Subcutaneous adipose tissue (tissue), 4 donors: ENCODE results near the gene APLP2. TPM values are rescaled to one million over a fixed set of nuclear protein-coding genes. Genes with fewer than 3 reads are reported as not detected.

Experiments used
- total RNA-seq, 4 donors: library from RNA; depleted of rRNA; stranded (reverse); fragments of >200 nt; gene quantifications; one replicate each; pipeline ENCODE4 v1.1.0, GENCODE V29; 2016
- TF ChIP-seq, protein P1 (sequence below): fragments of 450-650 bp; IDR thresholded peaks from one replicate; pipeline ENCODE4 v1.5.1; 2016; ENCODE audit warnings: low read depth, mild to moderate bottlenecking, control low read depth, antibody characterized with exemption, moderate library complexity

The APLP2 gene
- total RNA-seq, 4 donors from 2014 or later, result 292 to 926 (median 434) TPM

DNA sequence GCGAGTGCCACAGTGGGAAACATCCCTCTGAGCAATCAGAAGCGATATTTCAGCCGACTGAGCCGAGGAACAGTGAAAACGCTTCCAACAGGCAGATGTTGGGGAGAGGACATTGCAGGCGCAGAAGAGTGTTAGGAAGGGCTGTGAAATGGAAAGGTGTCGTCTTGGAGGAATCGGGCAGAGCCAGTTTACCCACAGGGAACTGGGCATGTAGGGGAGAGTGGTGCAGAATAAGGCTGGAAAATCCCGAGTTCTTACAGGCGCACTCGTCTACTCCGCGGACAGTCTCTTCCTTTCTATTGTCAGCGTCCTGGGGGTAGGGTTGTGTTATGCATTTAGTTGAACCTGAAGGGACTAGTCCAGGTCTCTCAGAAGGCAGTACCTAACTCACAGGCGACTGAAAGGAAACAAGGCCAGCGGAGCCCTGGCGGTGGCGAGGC is 1.1 kb upstream of the APLP2 start:
- TF ChIP-seq, protein P1, sequence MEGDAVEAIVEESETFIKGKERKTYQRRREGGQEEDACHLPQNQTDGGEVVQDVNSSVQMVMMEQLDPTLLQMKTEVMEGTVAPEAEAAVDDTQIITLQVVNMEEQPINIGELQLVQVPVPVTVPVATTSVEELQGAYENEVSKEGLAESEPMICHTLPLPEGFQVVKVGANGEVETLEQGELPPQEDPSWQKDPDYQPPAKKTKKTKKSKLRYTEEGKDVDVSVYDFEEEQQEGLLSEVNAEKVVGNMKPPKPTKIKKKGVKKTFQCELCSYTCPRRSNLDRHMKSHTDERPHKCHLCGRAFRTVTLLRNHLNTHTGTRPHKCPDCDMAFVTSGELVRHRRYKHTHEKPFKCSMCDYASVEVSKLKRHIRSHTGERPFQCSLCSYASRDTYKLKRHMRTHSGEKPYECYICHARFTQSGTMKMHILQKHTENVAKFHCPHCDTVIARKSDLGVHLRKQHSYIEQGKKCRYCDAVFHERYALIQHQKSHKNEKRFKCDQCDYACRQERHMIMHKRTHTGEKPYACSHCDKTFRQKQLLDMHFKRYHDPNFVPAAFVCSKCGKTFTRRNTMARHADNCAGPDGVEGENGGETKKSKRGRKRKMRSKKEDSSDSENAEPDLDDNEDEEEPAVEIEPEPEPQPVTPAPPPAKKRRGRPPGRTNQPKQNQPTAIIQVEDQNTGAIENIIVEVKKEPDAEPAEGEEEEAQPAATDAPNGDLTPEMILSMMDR, result no peak

DNA sequence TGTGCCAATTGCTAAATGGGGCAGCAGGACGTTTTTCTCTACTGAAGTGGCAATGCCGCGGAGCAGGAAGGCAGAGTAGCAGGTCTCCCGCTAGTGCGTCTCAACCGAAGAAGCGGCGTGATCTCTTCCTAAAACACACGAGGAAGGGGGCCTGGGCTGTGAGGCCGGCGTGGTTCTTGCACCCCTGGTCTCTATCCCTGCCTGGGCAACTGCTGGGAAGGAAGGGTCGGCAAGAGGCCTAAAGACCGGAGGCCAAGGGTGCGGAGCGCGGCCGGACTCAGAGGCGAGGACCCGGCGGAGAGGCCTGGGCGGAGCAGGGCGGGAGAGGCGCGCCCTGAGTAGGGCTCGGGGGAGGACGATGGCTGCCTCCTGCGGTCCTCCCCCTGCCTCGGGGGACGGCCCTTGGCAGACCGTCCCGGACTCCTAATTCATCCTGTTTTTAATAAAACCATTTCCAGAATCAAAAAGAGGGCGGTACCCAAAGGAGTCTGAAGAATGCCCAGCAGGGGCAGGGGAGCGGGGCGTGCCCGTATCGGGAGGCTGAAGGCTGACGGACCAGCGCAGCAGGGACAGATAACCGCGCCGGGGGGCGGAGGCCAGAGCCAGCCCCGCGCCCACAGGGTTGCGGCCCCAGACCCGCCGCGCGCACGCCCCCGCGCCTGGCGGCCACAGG is 572 bp upstream of the APLP2 start:
- TF ChIP-seq, protein P1, result no peak

DNA sequence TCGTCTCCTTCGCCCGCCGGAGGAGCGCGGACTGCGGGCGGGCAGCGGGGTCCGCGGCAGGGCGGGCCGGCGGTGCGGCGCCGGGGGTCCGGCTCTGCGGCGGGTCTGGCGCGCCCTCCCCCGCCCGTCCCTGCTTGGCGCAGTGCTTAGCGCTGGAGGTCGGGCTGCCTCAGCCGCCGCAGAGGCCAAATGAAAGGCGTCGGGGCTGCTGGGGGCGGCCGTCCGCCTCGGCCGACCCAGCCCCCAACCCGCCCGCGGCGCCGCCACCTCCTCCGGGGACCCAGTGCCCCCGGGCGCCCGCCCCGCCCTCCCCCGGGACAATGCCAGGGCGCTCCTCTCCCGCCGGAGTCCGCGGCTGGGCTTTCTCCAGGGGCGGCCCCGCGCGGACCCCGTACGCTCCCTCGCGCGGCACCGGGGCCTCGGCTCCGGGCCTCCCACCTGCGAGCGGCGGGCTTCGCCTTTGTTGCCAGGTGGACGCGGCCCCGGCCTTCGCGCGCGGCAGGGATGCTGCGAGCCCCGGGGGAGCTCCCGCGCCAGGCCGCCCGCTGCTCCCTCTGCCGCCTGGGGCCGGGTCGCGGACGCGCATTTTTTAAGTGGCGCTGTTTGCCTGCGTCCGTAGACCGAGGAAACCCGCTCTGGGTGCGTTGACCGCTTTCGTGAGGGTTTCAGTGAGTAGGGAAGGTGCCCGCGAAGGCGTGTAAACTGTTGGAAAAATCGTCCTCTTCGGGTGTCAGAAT is 583 bp downstream of the APLP2 start:
- TF ChIP-seq, protein P1, result no peak

DNA sequence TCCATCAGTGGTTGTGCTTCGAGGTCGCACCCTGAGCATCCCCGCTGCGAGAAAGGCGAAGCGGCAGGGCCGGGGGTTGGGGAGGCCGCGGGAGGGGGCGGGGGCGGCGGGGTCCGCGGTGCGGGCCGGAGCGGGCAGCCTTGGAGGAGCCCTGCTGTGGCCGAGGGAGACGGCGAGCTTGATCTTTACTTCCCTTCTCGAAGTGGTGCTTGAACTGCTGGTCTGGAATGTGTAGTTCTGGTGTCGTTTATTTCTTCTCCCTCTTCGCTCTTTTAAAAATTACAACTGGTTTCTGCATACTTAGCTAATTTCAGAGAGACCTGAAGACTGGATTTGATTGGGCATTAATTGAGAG is 1.1 kb downstream of the APLP2 start:
- TF ChIP-seq, protein P1, result no peak

DNA sequence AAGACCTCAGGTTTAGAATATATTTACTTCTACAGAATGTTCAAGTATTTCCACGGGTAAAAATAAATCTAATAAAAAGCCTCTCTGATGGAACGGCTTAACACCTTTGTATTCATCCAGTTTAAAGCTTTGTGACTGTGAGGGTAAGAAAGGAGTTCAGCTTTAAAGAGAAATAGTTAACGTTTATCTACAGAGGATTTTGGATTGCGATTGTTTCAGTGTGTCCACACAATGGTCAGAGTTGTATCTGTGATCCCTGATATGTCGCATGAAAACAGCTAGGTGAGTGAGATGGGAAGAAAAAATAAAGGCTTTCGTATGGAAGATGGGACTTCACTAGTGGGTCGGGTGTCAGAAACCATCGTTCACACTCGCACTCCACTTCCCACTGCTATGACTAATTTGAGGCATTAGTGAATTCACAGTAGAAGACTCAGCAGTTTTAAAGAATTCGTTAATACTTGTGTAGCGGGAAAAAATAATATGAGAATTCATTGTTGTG is 1.6 kb downstream of the APLP2 start:
- TF ChIP-seq, protein P1, result no peak

DNA sequence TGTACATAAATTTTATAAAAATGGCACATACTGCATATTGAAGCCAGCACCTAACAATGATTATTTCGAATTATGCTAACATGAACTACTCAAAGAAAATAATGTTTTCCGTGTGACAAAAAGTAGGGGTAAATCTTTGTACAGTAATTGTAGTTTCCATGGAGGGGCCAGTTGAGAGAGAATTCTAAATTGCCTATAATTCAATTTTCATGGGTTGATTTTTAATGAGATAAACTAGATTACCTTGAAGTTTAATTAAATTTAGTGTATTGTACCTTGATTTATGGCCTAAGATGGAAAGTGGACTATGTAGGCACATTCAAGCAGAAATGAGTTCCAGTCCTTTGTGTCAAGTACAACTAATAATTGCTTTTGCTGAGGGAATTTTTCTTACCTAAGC is 5.0 kb downstream of the APLP2 start:
- TF ChIP-seq, protein P1, result no peak

DNA sequence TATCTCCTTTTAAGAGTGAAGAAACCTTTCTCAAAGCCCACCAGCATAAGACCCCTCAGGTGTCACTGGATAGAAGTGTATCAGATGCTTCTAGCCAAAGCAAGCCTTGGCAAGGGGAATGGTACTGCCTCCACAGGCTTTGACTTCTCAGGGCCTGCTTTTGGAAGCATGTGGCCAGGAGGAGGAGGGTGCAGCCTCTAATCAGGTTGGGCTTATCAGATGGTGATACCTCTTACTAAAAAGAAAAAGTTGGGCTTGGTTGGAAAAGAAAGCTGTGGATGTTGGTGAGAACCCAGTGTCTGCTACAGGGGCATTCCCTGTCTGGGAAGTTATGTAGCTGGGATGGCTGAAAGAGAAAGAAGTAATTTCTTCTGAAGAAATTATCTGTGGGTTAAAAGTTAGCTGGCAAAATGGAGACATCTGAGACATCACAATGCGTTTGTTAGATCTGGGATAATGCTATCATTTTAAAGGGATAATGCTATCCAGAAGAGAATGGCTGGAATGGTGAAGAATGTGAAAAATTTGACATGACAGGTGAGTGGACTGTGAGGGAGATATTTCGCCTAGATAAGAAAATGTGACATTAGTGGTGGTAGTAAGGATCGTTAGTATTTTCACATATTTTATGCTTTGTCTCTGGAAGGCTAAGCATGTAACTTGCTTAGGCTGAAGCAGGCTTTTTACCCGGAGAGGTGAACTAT is 7.2 kb downstream of the APLP2 start:
- TF ChIP-seq, protein P1, result no peak
